AG10803 (cell line): ENCODE data around the gene RILPL2.

Experiments used
- DNase-seq: peaks from one replicate; pipeline ENCODE4 v3.0.0; 2010; ENCODE audit warnings: low read depth
- H3K4me3 ChIP-seq: 2 replicates; pipeline ENCODE4 v1.5.1; 2011; ENCODE audit warnings: mild to moderate bottlenecking, low read length, control low read depth
- CTCF ChIP-seq: conservative IDR thresholded peaks from 2 replicates; pipeline ENCODE4 v1.5.1; 2011; ENCODE audit warnings: mild to moderate bottlenecking, low read length, control low read depth, inconsistent platforms

The RILPL2 gene

GRCh38 chr12:123478069-123478468 lies 41.6 kb upstream of the RILPL2 start:
- no peak for DNase-seq
- H3K4me3 ChIP-seq = no peak overlapping the region
- TF ChIP-seq CTCF = no peak

GRCh38 chr12:123475246-123475703 lies 38.8 kb upstream of the RILPL2 start:
- no peak for DNase-seq
- no peak for TF ChIP-seq CTCF
- H3K4me3 ChIP-seq = no peak overlapping the region

GRCh38 chr12:123474485-123475245 lies 38.2 kb upstream of the RILPL2 start:
- no peak overlapping the region for H3K4me3 ChIP-seq
- no peak for TF ChIP-seq CTCF
- no peak for DNase-seq

- no peak for TF ChIP-seq CTCF
- H3K4me3 ChIP-seq = no peak overlapping the region
- DNase-seq = no peak
Observed at GRCh38 chr12:123472438-123472849, 36.0 kb upstream of the RILPL2 start.

GRCh38 chr12:123471374-123472068 lies 35.0 kb upstream of the RILPL2 start:
- no peak overlapping the region for H3K4me3 ChIP-seq
- TF ChIP-seq CTCF = no peak
- peak; percentile 87 for DNase-seq

- TF ChIP-seq CTCF = no peak
- H3K4me3 ChIP-seq = no peak overlapping the region
- no peak for DNase-seq
Observed at GRCh38 chr12:123469978-123470377, 33.5 kb upstream of the RILPL2 start.

GRCh38 chr12:123468786-123469185 lies 32.3 kb upstream of the RILPL2 start:
- no peak overlapping the region for H3K4me3 ChIP-seq
- DNase-seq = no peak
- TF ChIP-seq CTCF = no peak; the same call in 1 of the 2 replicates
